GM12874 (cell line): ENCODE measurements around the gene WDPCP.

Source experiments
- TF ChIP-seq, protein P1 (sequence below): IDR thresholded peaks from 2 replicates; pipeline ENCODE4 v1.5.1; 2011; ENCODE audit warnings: low read depth, mild to moderate bottlenecking, control low read depth, low read length, moderate library complexity; ENCODE audit not compliant: insufficient read depth

Gene WDPCP

DNA sequence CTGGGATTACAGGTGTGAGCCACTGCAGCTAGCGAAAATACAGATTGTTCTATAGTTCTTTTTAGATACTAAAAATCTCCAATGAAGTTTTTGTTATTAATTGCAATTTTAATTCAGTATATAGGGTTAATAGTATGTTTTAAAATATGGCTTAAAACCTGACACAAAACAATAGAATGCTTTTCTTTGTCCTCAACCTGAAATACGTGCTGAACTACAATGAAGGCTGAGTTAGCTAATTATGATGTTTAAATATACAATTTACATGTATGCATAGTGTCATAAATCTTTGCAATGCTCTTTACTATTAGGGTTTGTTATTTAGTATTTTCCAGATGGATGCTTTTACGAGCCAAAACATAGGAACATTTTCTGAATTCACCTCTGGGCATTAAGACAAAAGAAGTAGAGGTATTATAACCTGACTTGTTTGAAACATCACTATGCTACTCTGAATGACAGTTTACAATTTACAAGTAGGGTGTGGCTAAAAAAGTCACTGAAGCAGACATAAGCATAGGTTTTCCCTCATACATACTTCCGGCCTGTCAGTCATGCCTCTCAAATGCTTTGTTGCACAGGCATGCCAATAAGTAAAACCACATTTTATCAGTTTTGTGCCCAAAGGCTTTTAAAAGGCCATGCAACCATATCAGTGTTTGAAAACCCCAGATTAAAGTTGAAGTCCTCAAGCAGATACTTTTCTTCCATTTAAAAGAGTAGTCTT lies 369.3 kb downstream of the WDPCP start:
- TF ChIP-seq, protein P1, sequence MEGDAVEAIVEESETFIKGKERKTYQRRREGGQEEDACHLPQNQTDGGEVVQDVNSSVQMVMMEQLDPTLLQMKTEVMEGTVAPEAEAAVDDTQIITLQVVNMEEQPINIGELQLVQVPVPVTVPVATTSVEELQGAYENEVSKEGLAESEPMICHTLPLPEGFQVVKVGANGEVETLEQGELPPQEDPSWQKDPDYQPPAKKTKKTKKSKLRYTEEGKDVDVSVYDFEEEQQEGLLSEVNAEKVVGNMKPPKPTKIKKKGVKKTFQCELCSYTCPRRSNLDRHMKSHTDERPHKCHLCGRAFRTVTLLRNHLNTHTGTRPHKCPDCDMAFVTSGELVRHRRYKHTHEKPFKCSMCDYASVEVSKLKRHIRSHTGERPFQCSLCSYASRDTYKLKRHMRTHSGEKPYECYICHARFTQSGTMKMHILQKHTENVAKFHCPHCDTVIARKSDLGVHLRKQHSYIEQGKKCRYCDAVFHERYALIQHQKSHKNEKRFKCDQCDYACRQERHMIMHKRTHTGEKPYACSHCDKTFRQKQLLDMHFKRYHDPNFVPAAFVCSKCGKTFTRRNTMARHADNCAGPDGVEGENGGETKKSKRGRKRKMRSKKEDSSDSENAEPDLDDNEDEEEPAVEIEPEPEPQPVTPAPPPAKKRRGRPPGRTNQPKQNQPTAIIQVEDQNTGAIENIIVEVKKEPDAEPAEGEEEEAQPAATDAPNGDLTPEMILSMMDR, result no peak

GRCh38 chr2:63195310-63195709 lies 393.0 kb downstream of the WDPCP start:
- TF ChIP-seq, protein P1, result no peak

- TF ChIP-seq, protein P1, result no peak
Observed at GRCh38 chr2:63194175-63194574, 394.1 kb downstream of the WDPCP start.

DNA sequence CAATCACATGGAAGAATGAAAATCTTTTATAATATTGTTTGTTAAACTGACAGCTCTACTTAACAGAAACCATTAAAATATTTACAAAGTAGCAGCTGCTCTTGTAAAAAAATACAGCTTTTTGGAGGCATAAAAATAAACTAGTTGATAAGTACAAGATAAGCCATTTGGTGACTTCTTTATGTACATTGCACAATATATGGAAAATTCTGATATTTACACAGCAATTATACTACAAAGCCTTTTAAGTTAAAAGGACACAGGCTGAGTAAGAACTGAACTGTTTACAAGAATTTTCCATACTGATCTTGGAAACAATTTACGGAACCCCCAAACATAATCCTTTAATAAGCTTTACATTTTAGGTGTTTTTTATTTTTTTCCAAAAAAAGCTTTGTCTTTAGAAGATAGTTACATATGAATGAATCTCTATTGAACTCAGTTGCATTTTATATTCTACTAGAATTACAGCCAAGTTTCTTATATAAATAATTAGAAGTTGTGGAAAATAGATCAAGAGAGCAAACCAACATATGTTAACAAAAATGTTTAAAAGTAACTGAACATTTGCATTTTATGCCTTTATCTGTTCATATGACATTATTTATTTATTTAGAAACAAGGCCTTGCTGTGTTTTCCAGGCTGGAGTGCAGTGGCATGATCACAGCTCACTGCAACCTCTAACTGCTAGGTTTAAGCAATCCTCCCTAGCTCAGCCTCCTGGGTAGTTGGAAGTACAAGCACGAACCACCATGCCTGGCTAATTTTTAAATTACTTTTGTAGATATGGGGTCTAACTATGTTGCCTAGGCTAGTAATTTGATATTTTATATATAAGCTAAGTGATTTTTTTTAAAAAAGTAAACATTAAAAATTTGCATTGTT lies 395.1 kb downstream of the WDPCP start:
- TF ChIP-seq, protein P1, result no peak

DNA sequence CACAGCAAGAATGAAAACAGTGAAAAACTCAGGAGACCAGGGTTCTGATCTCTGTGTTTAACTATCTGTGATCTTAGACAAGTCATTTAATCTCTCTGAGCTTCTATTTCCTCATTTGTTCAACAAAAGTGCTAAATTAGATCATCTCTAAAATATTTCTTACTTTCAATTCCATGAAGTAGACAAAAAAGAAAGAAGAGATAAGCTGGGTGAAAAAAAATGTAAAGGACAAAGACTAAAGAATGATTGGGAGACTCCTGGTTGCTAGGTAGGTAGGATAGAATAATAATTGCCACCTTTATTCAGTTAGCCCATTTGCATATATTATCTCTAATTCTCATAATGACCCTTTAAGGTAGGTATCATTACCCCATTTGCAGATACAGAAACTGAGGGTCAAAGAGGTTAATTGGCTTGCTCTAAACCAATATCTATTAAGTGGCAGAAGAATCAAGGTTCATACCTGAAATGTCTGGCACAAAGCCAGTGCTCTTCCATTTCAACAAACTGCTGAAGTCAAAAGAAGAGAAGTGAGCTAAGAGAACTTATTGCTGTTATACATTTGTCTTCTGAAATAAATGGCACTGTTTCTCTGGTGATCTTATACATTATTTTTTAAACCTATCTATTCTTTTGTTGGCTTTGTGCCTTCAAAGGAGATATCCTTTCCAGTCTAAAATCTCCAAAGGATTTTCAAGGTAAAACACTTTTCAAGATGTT lies 395.9 kb downstream of the WDPCP start:
- TF ChIP-seq, protein P1, result no peak

GRCh38 chr2:63189026-63189425 lies 399.3 kb downstream of the WDPCP start:
- TF ChIP-seq, protein P1, result peak; percentile 81

- TF ChIP-seq, protein P1, result no peak
Observed at GRCh38 chr2:63186331-63186730, 401.9 kb downstream of the WDPCP start.
